ENCODE measurements around the gene MOCS3. TPM values are rescaled to one million over a fixed set of nuclear protein-coding genes. Genes with fewer than 3 reads are reported as not detected.

The MOCS3 gene
- total and polyA plus RNA-seq, 2 donors (not counting 1 experiment from before 2014, with no cell fraction given) = 0.91 to 7.6 TPM

DNA sequence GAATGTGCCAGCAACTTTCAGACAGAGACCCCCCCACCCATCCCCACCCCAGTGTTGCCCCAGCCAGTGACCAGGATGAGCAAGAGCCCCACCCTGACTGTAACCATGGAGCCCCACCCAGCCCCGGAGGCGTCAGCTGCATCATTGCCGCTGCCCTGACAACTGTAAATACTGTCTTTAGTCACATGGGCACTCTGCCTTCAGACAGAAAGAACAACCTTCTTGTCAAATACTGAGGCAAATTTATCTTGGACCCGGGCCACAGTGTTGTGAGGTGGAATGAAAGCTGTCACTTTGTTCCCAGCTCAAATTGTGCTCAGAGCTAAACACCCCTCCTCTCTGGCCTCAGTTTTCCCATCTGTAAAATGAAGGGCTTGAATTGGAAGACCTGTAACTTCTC is 23.7 kb downstream of the MOCS3 start:
- no peaks in the 10 kb centered on the region for H3K36me3 ChIP-seq (replicated peaks in 1 of 2; ENCODE audit: control extremely low read depth in 1 of 2, control insufficient read depth in 1 of 2, extremely low read depth in 1 of 2, insufficient read depth in 2 of 2, low read length in 1 of 2)
- DNase-seq = no peak
- H3K9ac ChIP-seq (ENCODE audit: low read length) = no peak overlapping the region
- POLR2A ChIA-PET = no interaction called here
- H3K27me3 ChIP-seq (replicated peaks in 1 of 4; ENCODE audit: control extremely low read depth in 1 of 4, control insufficient read depth in 3 of 4, insufficient read depth in 4 of 4, low read length in 3 of 4) = peaks cover 0 to 26% (median 6%) of the 10 kb centered on the region in 4 experiments
- Mint-ChIP-seq H3K27me3 (peaks cover 40% of the 10 kb centered on the region), H3K4me1 (peaks cover 3% of the 10 kb centered on the region), H3K27ac (no peak overlapping the region), H3K4me3 (no peak overlapping the region), H3K9me3 (ENCODE audit: insufficient read depth) (no peaks in the 10 kb centered on the region)
- no peaks in the 10 kb centered on the region for H3K79me2 ChIP-seq (ENCODE audit: control insufficient read depth, insufficient read depth, low read length)
- H3K9me3 ChIP-seq (ENCODE audit: control extremely low read depth in 1 of 3, control insufficient read depth in 2 of 3, insufficient read depth in 1 of 3, low read length in 2 of 3) = no peaks in the 10 kb centered on the region
- no peaks in the 10 kb centered on the region for H4K20me1 ChIP-seq (ENCODE audit: control insufficient read depth, insufficient read depth, low read length, poor library complexity, severe bottlenecking)
- 63% methylated on average over 3 of the region's 4 CpGs for WGBS (ENCODE audit: insufficient coverage)
- no peak overlapping the region for H3K4me3 ChIP-seq (ENCODE audit: control extremely low read depth in 1 of 5, extremely low read depth in 1 of 5, insufficient read depth in 1 of 5, low read depth in 2 of 5, low read length in 4 of 5)
- no peak overlapping the region for H3K27ac ChIP-seq (ENCODE audit: low read length in 2 of 2)
- peaks cover 0 to 4% of the 10 kb centered on the region in 2 donors for H3K4me1 ChIP-seq (ENCODE audit: control insufficient read depth in 2 of 2, insufficient read depth in 2 of 2, low read length in 2 of 2)
- H3K4me2 ChIP-seq (replicated peaks; ENCODE audit: low read depth, low read length, poor library complexity, severe bottlenecking) = no peak overlapping the region
- CTCF ChIA-PET = interaction anchor here (0.7 to 14.9 kb wide), 17 partner anchors 9 to 642 kb away, joined by 3 to 314 read pairs (median 4); partner anchors contain the start of genes BCAS4, DPM1 and MOCS3
- ATAC-seq (ENCODE audit: low read depth) = no peak
- TF ChIP-seq, protein P1, sequence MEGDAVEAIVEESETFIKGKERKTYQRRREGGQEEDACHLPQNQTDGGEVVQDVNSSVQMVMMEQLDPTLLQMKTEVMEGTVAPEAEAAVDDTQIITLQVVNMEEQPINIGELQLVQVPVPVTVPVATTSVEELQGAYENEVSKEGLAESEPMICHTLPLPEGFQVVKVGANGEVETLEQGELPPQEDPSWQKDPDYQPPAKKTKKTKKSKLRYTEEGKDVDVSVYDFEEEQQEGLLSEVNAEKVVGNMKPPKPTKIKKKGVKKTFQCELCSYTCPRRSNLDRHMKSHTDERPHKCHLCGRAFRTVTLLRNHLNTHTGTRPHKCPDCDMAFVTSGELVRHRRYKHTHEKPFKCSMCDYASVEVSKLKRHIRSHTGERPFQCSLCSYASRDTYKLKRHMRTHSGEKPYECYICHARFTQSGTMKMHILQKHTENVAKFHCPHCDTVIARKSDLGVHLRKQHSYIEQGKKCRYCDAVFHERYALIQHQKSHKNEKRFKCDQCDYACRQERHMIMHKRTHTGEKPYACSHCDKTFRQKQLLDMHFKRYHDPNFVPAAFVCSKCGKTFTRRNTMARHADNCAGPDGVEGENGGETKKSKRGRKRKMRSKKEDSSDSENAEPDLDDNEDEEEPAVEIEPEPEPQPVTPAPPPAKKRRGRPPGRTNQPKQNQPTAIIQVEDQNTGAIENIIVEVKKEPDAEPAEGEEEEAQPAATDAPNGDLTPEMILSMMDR (IDR thresholded peaks at IDR 0.05) = no peak
- no peak for TF ChIP-seq EZH2 (IDR thresholded peaks at IDR 0.05; ENCODE audit: borderline replicate concordance, insufficient read depth, low read depth, low read length, poor library complexity, severe bottlenecking)
- intact Hi-C loops (cut with micrococcal nuclease) = loop anchor here (10.0 kb wide), 1 partner anchor 1102 kb away; no protein-coding TSS in a partner anchor
- H2AFZ ChIP-seq (ENCODE audit: insufficient read depth, low read depth, low read length, poor library complexity, severe bottlenecking) = no peak overlapping the region

DNA sequence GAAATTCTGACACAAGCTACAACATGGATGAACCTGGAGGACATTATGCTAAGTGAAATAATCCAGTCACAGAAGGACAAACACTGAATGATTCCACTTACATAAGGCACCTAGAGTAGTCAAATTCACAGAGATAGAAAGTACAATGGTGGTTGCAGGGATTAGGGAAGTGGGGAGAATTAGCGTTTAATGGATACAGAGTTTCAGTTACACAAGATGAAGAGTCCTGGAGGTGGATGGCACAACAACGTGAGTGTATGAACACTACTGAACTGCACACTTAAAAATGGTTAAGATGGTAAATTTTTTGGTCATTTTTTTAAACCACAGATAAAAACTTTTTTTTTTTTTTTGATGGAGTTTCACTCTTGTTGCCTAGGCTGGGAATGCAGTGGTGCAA is 24.7 kb downstream of the MOCS3 start:
- Histone ChIP-seq H3K9me3 (ENCODE audit: control extremely low read depth in 1 of 3, control insufficient read depth in 2 of 3, insufficient read depth in 1 of 3, low read length in 2 of 3) (no peaks in the 10 kb centered on the region), H3K27me3 (replicated peaks in 1 of 4; ENCODE audit: control extremely low read depth in 1 of 4, control insufficient read depth in 3 of 4, insufficient read depth in 4 of 4, low read length in 3 of 4) (peaks cover 0 to 29% (median 6%) of the 10 kb centered on the region in 4 experiments), H3K4me3 (ENCODE audit: control extremely low read depth in 1 of 5, extremely low read depth in 1 of 5, insufficient read depth in 1 of 5, low read depth in 2 of 5, low read length in 4 of 5) (no peak overlapping the region), H3K4me2 (replicated peaks; ENCODE audit: low read depth, low read length, poor library complexity, severe bottlenecking) (no peak overlapping the region), H2AFZ (ENCODE audit: insufficient read depth, low read depth, low read length, poor library complexity, severe bottlenecking) (no peak overlapping the region), H3K4me1 (ENCODE audit: control insufficient read depth in 2 of 2, insufficient read depth in 2 of 2, low read length in 2 of 2) (peaks cover 0 to 4% of the 10 kb centered on the region in 2 donors), H4K20me1 (ENCODE audit: control insufficient read depth, insufficient read depth, low read length, poor library complexity, severe bottlenecking) (no peaks in the 10 kb centered on the region), H3K27ac (ENCODE audit: low read length in 2 of 2) (no peak overlapping the region), H3K79me2 (ENCODE audit: control insufficient read depth, insufficient read depth, low read length) (no peaks in the 10 kb centered on the region), H3K9ac (ENCODE audit: low read length) (no peak overlapping the region), H3K36me3 (replicated peaks in 1 of 2; ENCODE audit: control extremely low read depth in 1 of 2, control insufficient read depth in 1 of 2, extremely low read depth in 1 of 2, insufficient read depth in 2 of 2, low read length in 1 of 2) (no peaks in the 10 kb centered on the region)
- POLR2A ChIA-PET = no interaction called here
- DNase-seq = no peak
- Mint-ChIP-seq H3K4me1 (peaks cover 5% of the 10 kb centered on the region), H3K4me3 (no peak overlapping the region), H3K27me3 (peaks cover 43% of the 10 kb centered on the region), H3K27ac (no peak overlapping the region), H3K9me3 (ENCODE audit: insufficient read depth) (no peaks in the 10 kb centered on the region)
- 33% methylated on average over 1 of the region's 2 CpGs for WGBS (ENCODE audit: insufficient coverage)
- intact Hi-C loops (cut with micrococcal nuclease) = loop anchor here (10.0 kb wide), 1 partner anchor 1101 kb away; no protein-coding TSS in a partner anchor
- TF ChIP-seq EZH2 (IDR thresholded peaks at IDR 0.05; ENCODE audit: borderline replicate concordance, insufficient read depth, low read depth, low read length, poor library complexity, severe bottlenecking) = no peak
- TF ChIP-seq, protein P1 (IDR thresholded peaks at IDR 0.05) = no peak
- ATAC-seq (ENCODE audit: low read depth) = no peak
- CTCF ChIA-PET = interaction anchor here (0.8 to 14.9 kb wide), 7 partner anchors 9 to 640 kb away, joined by 3 to 314 read pairs (median 3); partner anchors contain the start of genes BCAS4, DPM1 and MOCS3

Data from B cell (primary cell).